ENCODE results near the gene COBL.

The COBL gene

GRCh38 chr7:51067757-51068156 is 248.9 kb downstream of the COBL start:
- Histone ChIP-seq H3K36me3 (ENCODE audit: control insufficient read depth, insufficient read depth, low read length) (no peaks in the 10 kb centered on the region), H3K9me3 (ENCODE audit: control insufficient read depth, insufficient read depth, low read length) (no peaks in the 10 kb centered on the region), H3K27ac (ENCODE audit: low read length) (no peak overlapping the region), H3K4me1 (ENCODE audit: control insufficient read depth, insufficient read depth, low read length) (peaks cover 2% of the 10 kb centered on the region), H3K27me3 (ENCODE audit: control insufficient read depth, insufficient read depth, low read length) (no peaks in the 10 kb centered on the region), H3K4me3 (ENCODE audit: low read length) (no peak overlapping the region)
- DNase-seq (ENCODE audit: low read depth, low spot score) = no peak
- no CpG with 5 or more reads among the region's 7 CpGs for WGBS (ENCODE audit: insufficient coverage, insufficient read length)

- peaks cover 2% of the 10 kb centered on the region for H3K4me1 ChIP-seq (ENCODE audit: control insufficient read depth, insufficient read depth, low read length)
- H3K9me3 ChIP-seq (ENCODE audit: control insufficient read depth, insufficient read depth, low read length) = no peaks in the 10 kb centered on the region
- no peaks in the 10 kb centered on the region for H3K27me3 ChIP-seq (ENCODE audit: control insufficient read depth, insufficient read depth, low read length)
- DNase-seq (ENCODE audit: low read depth, low spot score) = no peak
- H3K4me3 ChIP-seq (ENCODE audit: low read length) = no peak overlapping the region
- H3K36me3 ChIP-seq (ENCODE audit: control insufficient read depth, insufficient read depth, low read length) = no peaks in the 10 kb centered on the region
- H3K27ac ChIP-seq (ENCODE audit: low read length) = no peak overlapping the region
Observed at GRCh38 chr7:51067258-51067657, 249.4 kb downstream of the COBL start.

- Histone ChIP-seq H3K9me3 (ENCODE audit: control insufficient read depth, insufficient read depth, low read length) (no peaks in the 10 kb centered on the region), H3K27me3 (ENCODE audit: control insufficient read depth, insufficient read depth, low read length) (no peaks in the 10 kb centered on the region), H3K4me1 (ENCODE audit: control insufficient read depth, insufficient read depth, low read length) (peaks cover 2% of the 10 kb centered on the region), H3K4me3 (ENCODE audit: low read length) (no peak overlapping the region), H3K36me3 (ENCODE audit: control insufficient read depth, insufficient read depth, low read length) (no peaks in the 10 kb centered on the region), H3K27ac (ENCODE audit: low read length) (no peak overlapping the region)
- no peak for DNase-seq (ENCODE audit: low read depth, low spot score)
- WGBS (ENCODE audit: insufficient coverage, insufficient read length) = no CpG with 5 or more reads among the region's 5 CpGs
Observed at GRCh38 chr7:51066405-51066882, 250.2 kb downstream of the COBL start.

DNA sequence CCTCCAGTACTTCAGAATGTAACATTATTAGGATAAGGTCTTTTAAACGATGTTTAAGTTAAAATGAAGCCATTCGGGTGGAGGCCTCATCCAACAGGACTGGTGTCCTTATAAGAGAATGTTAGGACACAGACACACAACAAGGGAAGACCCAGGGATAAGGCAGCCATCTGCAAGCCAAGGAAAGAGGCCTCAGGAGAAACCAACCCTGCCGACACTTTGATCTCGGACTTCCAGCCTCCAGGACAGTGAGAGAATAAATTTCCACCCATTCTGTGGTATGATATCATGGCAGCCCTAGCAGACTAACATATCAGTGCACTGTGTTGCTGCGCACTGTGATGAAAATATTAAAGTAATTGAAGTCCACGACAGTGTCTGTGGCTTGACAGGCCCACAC is 250.8 kb downstream of the COBL start:
- H3K27me3 ChIP-seq (ENCODE audit: control insufficient read depth, insufficient read depth, low read length) = no peaks in the 10 kb centered on the region
- H3K9me3 ChIP-seq (ENCODE audit: control insufficient read depth, insufficient read depth, low read length) = no peaks in the 10 kb centered on the region
- no peak overlapping the region for H3K27ac ChIP-seq (ENCODE audit: low read length)
- peaks cover 2% of the 10 kb centered on the region for H3K4me1 ChIP-seq (ENCODE audit: control insufficient read depth, insufficient read depth, low read length)
- no peaks in the 10 kb centered on the region for H3K36me3 ChIP-seq (ENCODE audit: control insufficient read depth, insufficient read depth, low read length)
- WGBS (ENCODE audit: insufficient coverage, insufficient read length) = no CpG with 5 or more reads among the region's 6 CpGs
- H3K4me3 ChIP-seq (ENCODE audit: low read length) = no peak overlapping the region
- no peak for DNase-seq (ENCODE audit: low read depth, low spot score)

DNA sequence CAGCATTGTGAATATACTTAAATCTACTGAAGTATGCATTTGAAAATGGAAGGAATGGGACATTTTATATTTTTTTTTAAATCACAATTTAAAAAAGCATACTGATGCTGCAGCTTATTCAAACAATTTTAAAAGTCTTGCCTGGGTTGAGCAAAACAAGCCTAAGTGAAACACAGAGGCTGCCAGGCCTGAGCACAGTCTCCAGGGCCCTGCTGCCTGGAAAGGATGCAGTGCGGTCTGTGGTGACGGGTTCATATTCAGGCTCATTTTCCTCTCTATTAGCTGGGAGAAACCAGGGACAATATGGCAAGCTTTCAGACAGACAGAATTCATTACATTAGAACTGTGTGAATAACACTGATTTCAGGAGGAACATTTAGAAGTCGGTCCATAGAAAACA is 251.9 kb downstream of the COBL start:
- Histone ChIP-seq H3K27ac (ENCODE audit: low read length) (no peak overlapping the region), H3K36me3 (ENCODE audit: control insufficient read depth, insufficient read depth, low read length) (no peaks in the 10 kb centered on the region), H3K4me3 (ENCODE audit: low read length) (no peak overlapping the region), H3K4me1 (ENCODE audit: control insufficient read depth, insufficient read depth, low read length) (peaks cover 2% of the 10 kb centered on the region), H3K27me3 (ENCODE audit: control insufficient read depth, insufficient read depth, low read length) (no peaks in the 10 kb centered on the region), H3K9me3 (ENCODE audit: control insufficient read depth, insufficient read depth, low read length) (no peaks in the 10 kb centered on the region)
- DNase-seq (ENCODE audit: low read depth, low spot score) = no peak
- no CpG with 5 or more reads among the region's 3 CpGs for WGBS (ENCODE audit: insufficient coverage, insufficient read length)

DNA sequence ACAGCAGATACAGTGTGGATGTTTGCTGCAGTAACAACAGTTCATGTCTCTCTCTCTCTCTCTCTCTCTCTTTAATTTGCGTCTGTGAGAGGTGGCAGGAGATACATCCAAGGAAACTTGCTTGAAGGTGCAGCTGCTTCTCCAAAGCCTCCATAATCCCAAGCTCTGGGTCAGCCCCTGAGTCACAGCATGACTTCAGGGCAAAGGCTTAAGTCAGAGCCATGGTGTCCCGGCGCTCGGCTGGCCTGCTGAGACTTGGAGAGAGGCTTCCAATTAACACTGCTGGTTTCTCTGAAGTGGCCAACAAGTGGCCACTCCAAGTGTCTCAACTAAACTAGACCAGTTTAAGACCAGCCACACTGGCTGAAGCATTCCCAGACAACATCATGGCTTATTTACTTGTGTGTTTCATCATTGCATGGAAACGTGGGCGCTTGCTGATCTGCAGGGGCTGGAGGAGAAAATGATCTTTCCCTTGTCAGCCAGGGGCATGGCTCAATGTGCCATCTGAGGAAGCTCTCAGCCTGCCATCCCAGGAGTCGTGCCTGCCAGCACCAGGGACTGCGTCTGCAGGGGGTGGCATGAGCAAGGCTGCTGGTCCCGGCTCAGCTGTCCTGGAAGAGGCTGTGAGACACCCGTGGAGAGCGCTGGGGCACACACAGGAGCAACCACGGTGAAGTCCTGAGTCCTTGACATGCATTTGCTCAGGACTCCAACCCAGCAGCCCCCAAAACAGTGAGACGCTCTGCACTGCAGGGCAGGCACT is 254.2 kb downstream of the COBL start:
- Histone ChIP-seq H3K27ac (ENCODE audit: low read length) (no peak overlapping the region), H3K9me3 (ENCODE audit: control insufficient read depth, insufficient read depth, low read length) (no peaks in the 10 kb centered on the region), H3K4me1 (ENCODE audit: control insufficient read depth, insufficient read depth, low read length) (no peaks in the 10 kb centered on the region; the same call in none of the 2 replicates), H3K27me3 (ENCODE audit: control insufficient read depth, insufficient read depth, low read length) (no peaks in the 10 kb centered on the region), H3K4me3 (ENCODE audit: low read length) (no peak overlapping the region), H3K36me3 (ENCODE audit: control insufficient read depth, insufficient read depth, low read length) (no peaks in the 10 kb centered on the region)
- no peak for DNase-seq (ENCODE audit: low read depth, low spot score)
- no CpG with 5 or more reads among the region's 13 CpGs for WGBS (ENCODE audit: insufficient coverage, insufficient read length)

DNA sequence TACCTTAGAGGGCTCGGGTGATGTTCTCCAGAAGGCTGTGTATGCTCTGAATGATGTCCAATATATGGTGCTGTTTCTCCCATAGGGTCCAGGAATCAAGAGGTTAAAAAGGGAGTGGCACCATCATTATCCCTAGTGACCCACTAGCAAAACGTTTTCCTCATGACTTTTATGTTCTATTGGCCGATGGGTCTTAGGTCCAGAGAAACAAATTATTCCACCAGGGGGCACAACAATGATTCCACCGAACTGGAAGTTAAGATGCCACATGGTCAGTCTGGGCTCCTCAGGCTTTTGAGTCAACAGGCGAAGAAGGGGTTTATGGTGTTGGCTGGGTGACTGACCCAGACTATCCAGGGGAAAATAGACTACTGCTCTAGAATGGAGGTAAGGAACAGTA is 256.1 kb downstream of the COBL start:
- Histone ChIP-seq H3K4me3 (ENCODE audit: low read length) (no peak overlapping the region), H3K27me3 (ENCODE audit: control insufficient read depth, insufficient read depth, low read length) (no peaks in the 10 kb centered on the region), H3K36me3 (ENCODE audit: control insufficient read depth, insufficient read depth, low read length) (no peaks in the 10 kb centered on the region), H3K27ac (ENCODE audit: low read length) (no peak overlapping the region), H3K4me1 (ENCODE audit: control insufficient read depth, insufficient read depth, low read length) (no peaks in the 10 kb centered on the region; the same call in 1 of the 2 replicates), H3K9me3 (ENCODE audit: control insufficient read depth, insufficient read depth, low read length) (no peaks in the 10 kb centered on the region)
- no CpG with 5 or more reads among the region's 5 CpGs for WGBS (ENCODE audit: insufficient coverage, insufficient read length)
- DNase-seq (ENCODE audit: low read depth, low spot score) = no peak

DNA sequence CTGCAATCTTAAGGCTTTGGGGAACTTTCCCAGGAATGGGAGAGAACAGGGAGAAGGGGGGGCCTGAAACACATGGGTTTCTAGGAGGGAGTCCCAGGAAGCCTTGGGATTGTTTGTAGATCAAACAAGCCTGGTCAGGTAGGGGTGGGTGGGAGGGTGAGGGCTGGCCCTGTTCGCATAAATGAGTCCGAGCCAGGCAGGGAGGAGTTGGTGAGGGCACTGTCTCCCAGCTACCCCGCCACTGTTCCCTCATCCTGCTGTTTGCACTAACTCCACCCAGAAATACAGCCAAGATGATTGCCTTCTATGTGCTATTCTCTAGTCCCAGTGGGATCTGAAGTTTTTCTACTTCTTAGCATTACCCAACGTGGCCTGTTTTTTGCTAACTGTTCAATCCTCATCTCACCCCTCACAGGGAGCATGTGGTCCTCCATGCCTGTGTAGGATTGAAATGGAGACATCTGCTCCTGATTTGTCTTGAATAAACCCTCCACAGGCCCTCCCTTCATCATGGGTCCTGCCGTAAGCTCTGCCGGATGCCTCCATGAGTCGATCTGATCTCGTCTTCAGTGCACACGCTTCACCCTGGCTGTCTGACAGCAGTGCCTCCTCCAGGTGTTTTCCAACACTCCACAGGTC is 257.0 kb downstream of the COBL start:
- Histone ChIP-seq H3K4me1 (ENCODE audit: control insufficient read depth, insufficient read depth, low read length) (no peaks in the 10 kb centered on the region; the same call in 1 of the 2 replicates), H3K9me3 (ENCODE audit: control insufficient read depth, insufficient read depth, low read length) (no peaks in the 10 kb centered on the region), H3K27me3 (ENCODE audit: control insufficient read depth, insufficient read depth, low read length) (no peaks in the 10 kb centered on the region), H3K36me3 (ENCODE audit: control insufficient read depth, insufficient read depth, low read length) (no peaks in the 10 kb centered on the region), H3K4me3 (ENCODE audit: low read length) (no peak overlapping the region), H3K27ac (ENCODE audit: low read length) (no peak overlapping the region)
- no peak for DNase-seq (ENCODE audit: low read depth, low spot score)
- no CpG with 5 or more reads among the region's 9 CpGs for WGBS (ENCODE audit: insufficient coverage, insufficient read length)

DNA sequence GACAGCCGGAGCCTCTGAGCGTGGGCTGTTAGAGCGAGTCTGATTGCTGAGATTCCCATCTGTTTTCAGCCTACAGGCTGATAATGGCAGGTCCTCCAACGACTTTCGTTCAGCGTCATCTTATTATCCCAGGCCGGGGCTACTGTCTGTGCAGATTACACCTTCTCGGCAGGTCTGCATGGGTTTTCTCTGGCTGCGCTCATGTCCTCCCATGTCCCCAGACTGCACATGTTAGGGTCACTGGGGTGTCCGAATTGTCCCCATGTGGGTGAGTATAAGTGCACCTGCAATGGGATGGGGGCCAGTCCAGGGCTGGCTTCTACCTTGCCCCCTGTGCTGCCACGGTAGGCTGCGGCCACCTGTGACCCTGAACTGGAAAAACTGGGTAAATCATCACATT is 257.8 kb downstream of the COBL start:
- Histone ChIP-seq H3K9me3 (ENCODE audit: control insufficient read depth, insufficient read depth, low read length) (no peaks in the 10 kb centered on the region), H3K27me3 (ENCODE audit: control insufficient read depth, insufficient read depth, low read length) (no peaks in the 10 kb centered on the region), H3K36me3 (ENCODE audit: control insufficient read depth, insufficient read depth, low read length) (no peaks in the 10 kb centered on the region), H3K27ac (ENCODE audit: low read length) (no peak overlapping the region), H3K4me3 (ENCODE audit: low read length) (no peak overlapping the region), H3K4me1 (ENCODE audit: control insufficient read depth, insufficient read depth, low read length) (no peaks in the 10 kb centered on the region; the same call in 1 of the 2 replicates)
- no CpG with 5 or more reads among the region's 12 CpGs for WGBS (ENCODE audit: insufficient coverage, insufficient read length)
- no peak for DNase-seq (ENCODE audit: low read depth, low spot score)

DNA sequence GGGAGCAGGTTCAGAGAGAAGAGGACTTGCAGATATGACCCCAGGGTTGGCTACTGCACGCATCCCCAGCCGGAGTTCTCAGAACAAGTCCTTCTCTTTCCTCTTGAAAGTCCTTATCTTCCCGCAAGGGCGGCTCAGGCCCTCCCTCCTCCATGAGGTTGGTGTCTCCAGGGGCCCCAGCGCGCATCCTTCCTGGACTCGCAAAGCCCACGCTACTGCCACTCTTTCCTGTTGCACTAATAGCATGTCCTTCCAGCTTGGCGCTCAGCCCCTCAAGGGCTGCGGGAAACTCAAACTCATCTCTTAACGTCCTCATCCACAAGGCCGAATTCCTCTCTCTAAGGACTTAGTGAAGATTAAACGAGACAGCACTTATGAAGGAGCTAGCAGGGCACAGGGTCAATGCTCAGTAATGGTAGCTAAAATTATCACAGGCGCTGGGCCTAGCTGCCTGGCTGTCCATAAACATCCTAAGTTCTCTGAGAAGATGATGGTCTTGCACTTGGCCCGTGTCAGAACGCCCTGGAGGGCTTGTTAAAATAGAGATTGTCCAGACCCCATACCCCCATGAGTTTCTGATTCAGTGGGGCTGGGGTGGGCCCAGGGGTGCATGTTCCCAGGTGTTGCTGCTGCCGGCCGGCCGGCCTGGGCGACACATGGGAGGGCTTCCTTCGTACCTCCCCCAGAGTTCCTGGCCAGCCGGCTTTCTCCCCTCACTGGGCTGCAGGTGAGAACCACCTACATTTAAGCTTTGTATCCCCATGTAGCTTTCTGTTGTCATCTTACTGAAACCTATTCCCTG is 261.4 kb downstream of the COBL start:
- Histone ChIP-seq H3K27ac (ENCODE audit: low read length) (no peak overlapping the region), H3K4me3 (ENCODE audit: low read length) (no peak overlapping the region), H3K27me3 (ENCODE audit: control insufficient read depth, insufficient read depth, low read length) (no peaks in the 10 kb centered on the region), H3K4me1 (ENCODE audit: control insufficient read depth, insufficient read depth, low read length) (no peaks in the 10 kb centered on the region), H3K9me3 (ENCODE audit: control insufficient read depth, insufficient read depth, low read length) (no peaks in the 10 kb centered on the region), H3K36me3 (ENCODE audit: control insufficient read depth, insufficient read depth, low read length) (no peaks in the 10 kb centered on the region)
- DNase-seq (ENCODE audit: low read depth, low spot score) = no peak
- WGBS (ENCODE audit: insufficient coverage, insufficient read length) = no CpG with 5 or more reads among the region's 22 CpGs
